GM23338 (cell line): ENCODE measurements around the gene SLC4A2. TPM values are rescaled to one million over a fixed set of nuclear protein-coding genes. Genes with fewer than 3 reads are reported as not detected.

Experiments
- ATAC-seq: fragments of 200-7000 bp; cut with Tn5 transposase; 3 replicates; pipeline ENCODE4 v1.9.1; 2020
- DNase-seq: peaks from one replicate; pipeline ENCODE4 v3.0.0-alpha.2; 2015; ENCODE audit warnings: low spot score
- H2AFZ ChIP-seq: fragments of 200-600 bp; sonication (generic); 2 replicates; pipeline ENCODE4 v1.8.0; 2016; ENCODE audit warnings: antibody characterized with exemption, mild to moderate bottlenecking, moderate library complexity
- H3F3A ChIP-seq: fragments of 200-600 bp; sonication (generic); replicated peaks from 2 replicates; pipeline ENCODE4 v1.8.0; 2017; ENCODE audit warnings: antibody characterized with exemption, mixed run types, low read depth
- H3K27ac ChIP-seq: fragments of 200-600 bp; sonication (generic); 2 replicates; pipeline ENCODE4 v1.6.1; 2016; ENCODE audit warnings: low read depth
- H3K27me3 ChIP-seq: fragments of 200-600 bp; sonication (generic); 2 replicates; pipeline ENCODE4 v1.8.0; 2016; ENCODE audit warnings: mild to moderate bottlenecking, mixed run types, moderate library complexity; ENCODE audit not compliant: insufficient read depth
- H3K36me3 ChIP-seq: fragments of 200-600 bp; sonication (generic); 2 replicates; pipeline ENCODE4 v1.8.0; 2016; ENCODE audit warnings: mild to moderate bottlenecking; ENCODE audit not compliant: insufficient read depth
- H3K4me1 ChIP-seq: fragments of 200-600 bp; sonication (generic); 2 replicates; pipeline ENCODE4 v1.8.0; 2016; ENCODE audit warnings: mild to moderate bottlenecking, moderate library complexity; ENCODE audit not compliant: insufficient read depth
- H3K4me2 ChIP-seq: fragments of 200-600 bp; sonication (generic); 2 replicates; pipeline ENCODE4 v1.7.1; 2017; ENCODE audit warnings: mixed run types
- H3K4me3 ChIP-seq: fragments of 200-600 bp; sonication (generic); 2 replicates; pipeline ENCODE4 v1.6.1; 2016; ENCODE audit warnings: mixed run types
- H3K79me2 ChIP-seq: fragments of 200-600 bp; sonication (generic); replicated peaks from 2 replicates; pipeline ENCODE4 v1.8.0; 2017; ENCODE audit warnings: mild to moderate bottlenecking; ENCODE audit not compliant: insufficient read depth
- H3K9me2 ChIP-seq: fragments of 200-600 bp; sonication (generic); 2 replicates; pipeline ENCODE4 v1.8.0; 2017; ENCODE audit not compliant: insufficient read depth
- H4K20me1 ChIP-seq: fragments of 200-600 bp; sonication (generic); replicated peaks from 2 replicates; pipeline ENCODE4 v1.8.0; 2017; ENCODE audit warnings: mild to moderate bottlenecking; ENCODE audit not compliant: insufficient read depth
- H3K27ac Mint-ChIP-seq: 2 replicates; pipeline ENCODE4 v1.8.0; 2020; ENCODE audit warnings: inconsistent platforms, mild to moderate bottlenecking, moderate library complexity, mixed read lengths
- H3K27me3 Mint-ChIP-seq: 3 replicates; pipeline ENCODE4 v1.8.0; 2022; ENCODE audit warnings: low read depth, mild to moderate bottlenecking, moderate library complexity, mixed read lengths, inconsistent platforms; ENCODE audit not compliant: insufficient read depth, poor library complexity
- H3K36me3 Mint-ChIP-seq: 3 replicates; pipeline ENCODE4 v1.8.0; 2021; ENCODE audit warnings: low read depth, mild to moderate bottlenecking, inconsistent platforms, moderate library complexity, mixed read lengths
- H3K4me1 Mint-ChIP-seq: 3 replicates; pipeline ENCODE4 v1.8.0; 2020; ENCODE audit warnings: mild to moderate bottlenecking, inconsistent platforms, mixed read lengths
- H3K4me3 Mint-ChIP-seq: 3 replicates; pipeline ENCODE4 v1.8.0; 2021; ENCODE audit warnings: moderate library complexity, mild to moderate bottlenecking, inconsistent platforms, mixed read lengths
- H3K9me3 Mint-ChIP-seq: 3 replicates; pipeline ENCODE4 v1.8.0; 2020; ENCODE audit warnings: moderate library complexity, mild to moderate bottlenecking, inconsistent platforms, mixed read lengths
- CREB1 ChIP-seq: fragments of 250-450 bp; sonication (Bioruptor Pico); IDR thresholded peaks from 2 replicates; pipeline ENCODE4 v1.5.0; 2020; ENCODE audit warnings: low read depth, mild to moderate bottlenecking, moderate library complexity
- EZH2 ChIP-seq: fragments of 200-600 bp; sonication (generic); IDR thresholded peaks from one replicate; pipeline ENCODE4 v1.8.0; 2017; ENCODE audit warnings: antibody characterized with exemption, mild to moderate bottlenecking, low read depth; ENCODE audit not compliant: unreplicated experiment
- EZH2phosphoT487 ChIP-seq: fragments of 200-600 bp; sonication (generic); IDR thresholded peaks from one replicate; pipeline ENCODE4 v1.8.1; 2018; ENCODE audit warnings: antibody characterized with exemption; ENCODE audit not compliant: unreplicated experiment
- JUNB ChIP-seq: IDR thresholded peaks from one replicate; pipeline ENCODE4 v1.6.1; 2016; ENCODE audit warnings: antibody characterized with exemption; ENCODE audit not compliant: unreplicated experiment
- NANOG ChIP-seq: IDR thresholded peaks from 2 replicates; pipeline ENCODE4 v1.6.1; 2016; ENCODE audit warnings: antibody characterized with exemption, borderline replicate concordance
- POLR2AphosphoS5 ChIP-seq: IDR thresholded peaks from 2 replicates; pipeline ENCODE4 v1.6.1; 2016; ENCODE audit warnings: antibody characterized with exemption, low read depth
- STAT1 ChIP-seq: IDR thresholded peaks from one replicate; pipeline ENCODE4 v1.6.1; 2016; ENCODE audit warnings: antibody characterized with exemption; ENCODE audit not compliant: unreplicated experiment
- ZNF114 ChIP-seq: fragments of 250-450 bp; sonication (Bioruptor Pico); IDR thresholded peaks from 2 replicates; pipeline ENCODE4 v1.5.0; 2020; ENCODE audit warnings: mild to moderate bottlenecking, moderate library complexity
- ZNF331 ChIP-seq: fragments of 250-450 bp; sonication (Bioruptor Pico); IDR thresholded peaks from 2 replicates; pipeline ENCODE4 v1.5.0; 2020; ENCODE audit warnings: low read depth, mild to moderate bottlenecking, moderate library complexity
- polyA plus RNA-seq: library from polyadenylated mRNA; unstranded; fragments of >200 nt; fragmentation: Nextera tagmentation; extraction: Ambion mirVana; gene quantifications from 2 replicates; pipeline ENCODE4 v1.2.1, GENCODE V29; 2016
- total RNA-seq: library from RNA; depleted of rRNA; stranded (reverse); fragments of >200 nt; shearing (Covaris generic); gene quantifications from 2 replicates; pipeline ENCODE4 v1.2.3, GENCODE V29; 2014
- TF ChIP-seq, protein P1 (sequence below): fragments of 250-450 bp; sonication (Bioruptor Pico); IDR thresholded peaks from 2 replicates; pipeline ENCODE4 v1.5.0; 2020; ENCODE audit warnings: mild to moderate bottlenecking, moderate library complexity
- TF ChIP-seq, protein P2 (sequence below): IDR thresholded peaks from 2 replicates; pipeline ENCODE4 v1.6.1; 2016; ENCODE audit warnings: antibody characterized with exemption
- TF ChIP-seq, protein P3 (sequence below), 2 experiments: fragments of 200-600 bp in 1 of 2; sonication (generic) in 1 of 2; conservative IDR thresholded peaks; 2 replicates each; pipeline versions ENCODE4 v1.5.1 to v1.6.1; 2016 to 2017; ENCODE audit warnings: antibody characterized with exemption in 2 of 2, low read depth in 2 of 2, mild to moderate bottlenecking in 2 of 2, moderate library complexity in 1 of 2

Gene SLC4A2
- total and polyA plus RNA-seq, 2 experiments from 2014 or later, result 64.8 to 106 TPM

DNA sequence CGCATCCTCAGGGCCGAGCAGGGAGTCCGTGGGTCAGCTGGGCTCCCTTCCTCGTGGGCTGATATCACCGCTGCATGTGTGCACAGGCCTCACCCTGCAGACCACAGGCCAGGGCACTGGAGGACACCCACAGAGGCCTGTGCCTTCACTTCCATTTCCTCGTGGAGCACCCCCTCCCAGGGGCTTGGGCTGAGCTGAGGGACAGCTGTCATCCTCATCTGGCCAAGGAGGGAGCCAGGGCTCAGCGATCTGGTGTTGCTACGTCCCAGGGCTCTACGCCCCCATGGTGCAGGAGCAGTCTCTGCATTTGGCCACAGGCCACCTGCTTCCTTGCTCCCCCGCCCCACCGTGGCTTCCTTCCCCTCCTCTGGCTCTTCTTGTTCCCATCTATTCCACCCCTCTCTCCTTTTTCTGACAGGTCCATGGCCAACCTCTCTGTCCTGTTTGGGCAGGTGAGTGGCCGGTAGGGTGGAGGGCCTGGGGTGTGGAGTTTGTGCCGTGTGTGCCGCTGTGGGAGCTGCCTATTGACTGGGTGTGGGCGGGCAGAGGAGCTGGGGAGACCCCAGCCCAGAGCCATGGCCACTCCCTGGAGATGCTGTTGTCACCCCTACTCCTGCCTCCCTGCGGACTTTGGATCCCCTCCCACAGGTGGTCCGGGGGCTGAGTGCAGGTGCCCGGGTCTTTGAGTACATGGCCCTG, 19.4 kb upstream of the SLC4A2 start (continued):
- TF ChIP-seq, protein P1, sequence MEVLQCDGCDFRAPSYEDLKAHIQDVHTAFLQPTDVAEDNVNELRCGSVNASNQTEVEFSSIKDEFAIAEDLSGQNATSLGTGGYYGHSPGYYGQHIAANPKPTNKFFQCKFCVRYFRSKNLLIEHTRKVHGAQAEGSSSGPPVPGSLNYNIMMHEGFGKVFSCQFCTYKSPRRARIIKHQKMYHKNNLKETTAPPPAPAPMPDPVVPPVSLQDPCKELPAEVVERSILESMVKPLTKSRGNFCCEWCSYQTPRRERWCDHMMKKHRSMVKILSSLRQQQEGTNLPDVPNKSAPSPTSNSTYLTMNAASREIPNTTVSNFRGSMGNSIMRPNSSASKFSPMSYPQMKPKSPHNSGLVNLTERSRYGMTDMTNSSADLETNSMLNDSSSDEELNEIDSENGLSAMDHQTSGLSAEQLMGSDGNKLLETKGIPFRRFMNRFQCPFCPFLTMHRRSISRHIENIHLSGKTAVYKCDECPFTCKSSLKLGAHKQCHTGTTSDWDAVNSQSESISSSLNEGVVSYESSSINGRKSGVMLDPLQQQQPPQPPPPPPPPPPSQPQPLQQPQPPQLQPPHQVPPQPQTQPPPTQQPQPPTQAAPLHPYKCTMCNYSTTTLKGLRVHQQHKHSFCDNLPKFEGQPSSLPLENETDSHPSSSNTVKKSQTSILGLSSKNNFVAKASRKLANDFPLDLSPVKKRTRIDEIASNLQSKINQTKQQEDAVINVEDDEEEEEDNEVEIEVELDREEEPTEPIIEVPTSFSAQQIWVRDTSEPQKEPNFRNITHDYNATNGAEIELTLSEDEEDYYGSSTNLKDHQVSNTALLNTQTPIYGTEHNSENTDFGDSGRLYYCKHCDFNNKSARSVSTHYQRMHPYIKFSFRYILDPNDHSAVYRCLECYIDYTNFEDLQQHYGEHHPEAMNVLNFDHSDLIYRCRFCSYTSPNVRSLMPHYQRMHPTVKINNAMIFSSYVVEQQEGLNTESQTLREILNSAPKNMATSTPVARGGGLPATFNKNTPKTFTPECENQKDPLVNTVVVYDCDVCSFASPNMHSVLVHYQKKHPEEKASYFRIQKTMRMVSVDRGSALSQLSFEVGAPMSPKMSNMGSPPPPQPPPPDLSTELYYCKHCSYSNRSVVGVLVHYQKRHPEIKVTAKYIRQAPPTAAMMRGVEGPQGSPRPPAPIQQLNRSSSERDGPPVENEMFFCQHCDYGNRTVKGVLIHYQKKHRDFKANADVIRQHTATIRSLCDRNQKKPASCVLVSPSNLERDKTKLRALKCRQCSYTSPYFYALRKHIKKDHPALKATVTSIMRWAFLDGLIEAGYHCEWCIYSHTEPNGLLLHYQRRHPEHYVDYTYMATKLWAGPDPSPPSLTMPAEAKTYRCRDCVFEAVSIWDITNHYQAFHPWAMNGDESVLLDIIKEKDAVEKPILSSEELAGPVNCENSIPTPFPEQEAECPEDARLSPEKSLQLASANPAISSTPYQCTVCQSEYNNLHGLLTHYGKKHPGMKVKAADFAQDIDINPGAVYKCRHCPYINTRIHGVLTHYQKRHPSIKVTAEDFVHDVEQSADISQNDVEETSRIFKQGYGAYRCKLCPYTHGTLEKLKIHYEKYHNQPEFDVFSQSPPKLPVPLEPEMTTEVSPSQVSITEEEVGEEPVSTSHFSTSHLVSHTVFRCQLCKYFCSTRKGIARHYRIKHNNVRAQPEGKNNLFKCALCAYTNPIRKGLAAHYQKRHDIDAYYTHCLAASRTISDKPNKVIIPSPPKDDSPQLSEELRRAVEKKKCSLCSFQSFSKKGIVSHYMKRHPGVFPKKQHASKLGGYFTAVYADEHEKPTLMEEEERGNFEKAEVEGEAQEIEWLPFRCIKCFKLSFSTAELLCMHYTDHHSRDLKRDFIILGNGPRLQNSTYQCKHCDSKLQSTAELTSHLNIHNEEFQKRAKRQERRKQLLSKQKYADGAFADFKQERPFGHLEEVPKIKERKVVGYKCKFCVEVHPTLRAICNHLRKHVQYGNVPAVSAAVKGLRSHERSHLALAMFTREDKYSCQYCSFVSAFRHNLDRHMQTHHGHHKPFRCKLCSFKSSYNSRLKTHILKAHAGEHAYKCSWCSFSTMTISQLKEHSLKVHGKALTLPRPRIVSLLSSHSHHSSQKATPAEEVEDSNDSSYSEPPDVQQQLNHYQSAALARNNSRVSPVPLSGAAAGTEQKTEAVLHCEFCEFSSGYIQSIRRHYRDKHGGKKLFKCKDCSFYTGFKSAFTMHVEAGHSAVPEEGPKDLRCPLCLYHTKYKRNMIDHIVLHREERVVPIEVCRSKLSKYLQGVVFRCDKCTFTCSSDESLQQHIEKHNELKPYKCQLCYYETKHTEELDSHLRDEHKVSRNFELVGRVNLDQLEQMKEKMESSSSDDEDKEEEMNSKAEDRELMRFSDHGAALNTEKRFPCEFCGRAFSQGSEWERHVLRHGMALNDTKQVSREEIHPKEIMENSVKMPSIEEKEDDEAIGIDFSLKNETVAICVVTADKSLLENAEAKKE (CRISPR knock-in tag), result no peak
- TF ChIP-seq ZNF114 (CRISPR knock-in tag), result no peak
- TF ChIP-seq, protein P2, sequence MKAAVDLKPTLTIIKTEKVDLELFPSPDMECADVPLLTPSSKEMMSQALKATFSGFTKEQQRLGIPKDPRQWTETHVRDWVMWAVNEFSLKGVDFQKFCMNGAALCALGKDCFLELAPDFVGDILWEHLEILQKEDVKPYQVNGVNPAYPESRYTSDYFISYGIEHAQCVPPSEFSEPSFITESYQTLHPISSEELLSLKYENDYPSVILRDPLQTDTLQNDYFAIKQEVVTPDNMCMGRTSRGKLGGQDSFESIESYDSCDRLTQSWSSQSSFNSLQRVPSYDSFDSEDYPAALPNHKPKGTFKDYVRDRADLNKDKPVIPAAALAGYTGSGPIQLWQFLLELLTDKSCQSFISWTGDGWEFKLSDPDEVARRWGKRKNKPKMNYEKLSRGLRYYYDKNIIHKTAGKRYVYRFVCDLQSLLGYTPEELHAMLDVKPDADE, result no peak
- TF ChIP-seq STAT1, result no peak
- no peak for TF ChIP-seq CREB1

DNA sequence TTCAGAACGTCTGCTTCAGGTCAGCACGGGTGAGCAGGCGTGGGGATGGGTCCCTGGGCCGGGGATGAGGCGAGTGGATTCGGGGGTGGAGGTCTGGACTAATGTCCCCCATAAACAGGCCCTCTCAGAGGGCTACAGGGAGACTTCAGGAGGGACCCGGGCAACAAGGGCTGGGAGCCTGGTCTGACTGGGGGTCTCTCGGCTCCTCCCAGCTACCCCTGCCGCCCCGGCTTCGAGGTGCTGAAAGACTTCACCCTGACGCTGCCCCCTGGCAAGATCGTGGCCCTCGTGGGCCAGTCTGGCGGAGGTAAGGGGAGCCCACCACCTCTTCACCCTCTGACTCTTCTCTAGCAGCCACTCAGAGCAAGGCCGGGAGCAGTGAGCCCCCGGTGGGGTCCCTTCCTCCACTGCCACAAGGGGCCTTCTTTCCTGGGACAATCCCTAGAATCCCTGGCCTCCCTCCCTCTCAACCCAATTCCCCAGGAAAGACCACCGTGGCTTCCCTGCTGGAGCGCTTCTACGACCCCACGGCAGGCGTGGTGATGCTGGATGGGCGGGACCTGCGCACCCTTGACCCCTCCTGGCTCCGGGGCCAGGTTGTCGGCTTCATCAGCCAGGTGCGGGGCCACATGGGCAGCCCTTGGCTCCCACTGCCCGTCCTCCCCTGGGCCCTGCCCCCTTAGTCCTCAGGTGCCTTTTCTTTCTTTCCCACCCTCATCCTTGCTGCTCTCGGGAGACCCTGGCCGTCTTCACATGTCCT, 18.6 kb upstream of the SLC4A2 start:
- Histone ChIP-seq H3K27me3 (no peaks in the 10 kb centered on the region), H3K79me2 (no peaks in the 10 kb centered on the region), H3K36me3 (no peaks in the 10 kb centered on the region), H3K27ac (no peak overlapping the region), H3F3A (no peaks in the 10 kb centered on the region), H3K9me2 (no peaks in the 10 kb centered on the region), H3K4me1 (no peaks in the 10 kb centered on the region), H3K4me2 (no peak overlapping the region), H2AFZ (no peak overlapping the region), H4K20me1 (no peaks in the 10 kb centered on the region), H3K4me3 (no peak overlapping the region)
- Mint-ChIP-seq H3K4me1 (peaks cover 2% of the 10 kb centered on the region; the same call in 1 of the 3 replicates), H3K27ac (no peak overlapping the region), H3K36me3 (peaks cover 3% of the 10 kb centered on the region; the same call in 1 of the 3 replicates), H3K27me3 (peaks cover 14% of the 10 kb centered on the region), H3K4me3 (no peak overlapping the region), H3K9me3 (no peaks in the 10 kb centered on the region)
- ATAC-seq, result no peak
- DNase-seq, result no peak
- TF ChIP-seq, protein P2, result no peak
- no peak for TF ChIP-seq STAT1
- TF ChIP-seq POLR2AphosphoS5, result no peak
- TF ChIP-seq EZH2, result no peak
- TF ChIP-seq ZNF114 (CRISPR knock-in tag), result no peak
- no peak for TF ChIP-seq JUNB
- no peak for TF ChIP-seq NANOG
- no peak for TF ChIP-seq EZH2phosphoT487
- no peak for TF ChIP-seq ZNF331 (CRISPR knock-in tag)
- TF ChIP-seq CREB1, result no peak
- TF ChIP-seq, protein P3, sequence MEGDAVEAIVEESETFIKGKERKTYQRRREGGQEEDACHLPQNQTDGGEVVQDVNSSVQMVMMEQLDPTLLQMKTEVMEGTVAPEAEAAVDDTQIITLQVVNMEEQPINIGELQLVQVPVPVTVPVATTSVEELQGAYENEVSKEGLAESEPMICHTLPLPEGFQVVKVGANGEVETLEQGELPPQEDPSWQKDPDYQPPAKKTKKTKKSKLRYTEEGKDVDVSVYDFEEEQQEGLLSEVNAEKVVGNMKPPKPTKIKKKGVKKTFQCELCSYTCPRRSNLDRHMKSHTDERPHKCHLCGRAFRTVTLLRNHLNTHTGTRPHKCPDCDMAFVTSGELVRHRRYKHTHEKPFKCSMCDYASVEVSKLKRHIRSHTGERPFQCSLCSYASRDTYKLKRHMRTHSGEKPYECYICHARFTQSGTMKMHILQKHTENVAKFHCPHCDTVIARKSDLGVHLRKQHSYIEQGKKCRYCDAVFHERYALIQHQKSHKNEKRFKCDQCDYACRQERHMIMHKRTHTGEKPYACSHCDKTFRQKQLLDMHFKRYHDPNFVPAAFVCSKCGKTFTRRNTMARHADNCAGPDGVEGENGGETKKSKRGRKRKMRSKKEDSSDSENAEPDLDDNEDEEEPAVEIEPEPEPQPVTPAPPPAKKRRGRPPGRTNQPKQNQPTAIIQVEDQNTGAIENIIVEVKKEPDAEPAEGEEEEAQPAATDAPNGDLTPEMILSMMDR (conservative IDR thresholded peaks at IDR 0.05; ENCODE audit: low read depth in 2 of 2), result no peak
